Nephron progenitor cell (in vitro differentiated cells): Measurements from ENCODE around the gene KIAA1958.

Experiments
- DNase-seq: peaks from one replicate; pipeline ENCODE4 v3.0.0; 2021
- H3K27ac Mint-ChIP-seq: 2 replicates; pipeline ENCODE4 v1.8.0; 2021; ENCODE audit warnings: mild to moderate bottlenecking, moderate library complexity, mixed read lengths
- H3K27me3 Mint-ChIP-seq: 2 replicates; pipeline ENCODE4 v1.8.0; 2021; ENCODE audit warnings: mild to moderate bottlenecking, low read depth, mixed read lengths; ENCODE audit not compliant: poor library complexity
- H3K36me3 Mint-ChIP-seq: 2 replicates; pipeline ENCODE4 v1.8.0; 2021; ENCODE audit warnings: low read depth, mixed read lengths
- H3K4me1 Mint-ChIP-seq: 2 replicates; pipeline ENCODE4 v1.8.0; 2021; ENCODE audit warnings: mixed read lengths
- H3K4me3 Mint-ChIP-seq: 2 replicates; pipeline ENCODE4 v1.8.0; 2021; ENCODE audit warnings: mild to moderate bottlenecking, moderate library complexity, mixed read lengths
- H3K9me3 Mint-ChIP-seq: 2 replicates; pipeline ENCODE4 v1.8.0; 2021; ENCODE audit warnings: mild to moderate bottlenecking, moderate library complexity, mixed read lengths
- CTCF ChIP-seq: fragments of 200-600 bp; sonication (generic); IDR thresholded peaks from 2 replicates; pipeline ENCODE4 v1.5.0; 2021; ENCODE audit warnings: antibody characterized with exemption

KIAA1958 gene

DNA sequence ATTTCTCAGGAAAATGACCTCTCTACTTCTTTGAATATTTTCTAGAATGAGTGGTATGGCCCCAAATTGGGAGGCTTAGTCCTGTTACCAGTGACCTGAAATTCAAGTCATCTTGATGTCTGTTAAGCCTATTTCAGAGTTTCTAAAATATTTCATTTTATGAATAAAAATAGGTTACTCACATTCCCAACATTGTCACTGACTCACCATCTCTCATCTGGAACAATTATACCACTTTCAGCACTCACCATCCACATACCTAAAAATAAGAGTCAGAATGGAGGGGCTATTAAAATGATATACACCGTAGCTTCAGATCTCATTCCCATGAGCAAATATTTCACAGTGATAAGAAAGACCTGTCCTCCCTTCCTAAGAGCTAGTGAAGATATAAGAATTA lies 71.8 kb downstream of the KIAA1958 start:
- DNase-seq: no peak

GRCh38 chr9:112558978-112559377 lies 72.4 kb downstream of the KIAA1958 start:
- no peak for TF ChIP-seq CTCF
- H3K9me3 Mint-ChIP-seq: no peaks in the 10 kb centered on the region
- H3K27ac Mint-ChIP-seq: no peak overlapping the region
- H3K27me3 Mint-ChIP-seq: no peaks in the 10 kb centered on the region
- peaks cover 19% of the 10 kb centered on the region for H3K36me3 Mint-ChIP-seq
- no peak overlapping the region for H3K4me3 Mint-ChIP-seq
- no peaks in the 10 kb centered on the region for H3K4me1 Mint-ChIP-seq
- no peak for DNase-seq

More for the DNA sequence above, 71.8 kb downstream of the KIAA1958 start:
- no peak for TF ChIP-seq CTCF
- H3K9me3 Mint-ChIP-seq: no peaks in the 10 kb centered on the region
- no peak overlapping the region for H3K27ac Mint-ChIP-seq
- no peaks in the 10 kb centered on the region for H3K27me3 Mint-ChIP-seq
- H3K4me3 Mint-ChIP-seq: no peak overlapping the region
- H3K36me3 Mint-ChIP-seq: peaks cover 19% of the 10 kb centered on the region
- H3K4me1 Mint-ChIP-seq: no peaks in the 10 kb centered on the region

- no peaks in the 10 kb centered on the region for H3K4me1 Mint-ChIP-seq
- no peak overlapping the region for H3K4me3 Mint-ChIP-seq
- H3K27ac Mint-ChIP-seq: no peak overlapping the region
- H3K9me3 Mint-ChIP-seq: no peaks in the 10 kb centered on the region
- no peaks in the 10 kb centered on the region for H3K27me3 Mint-ChIP-seq
- no peak for TF ChIP-seq CTCF
- DNase-seq: no peak
- H3K36me3 Mint-ChIP-seq: peaks cover 16% of the 10 kb centered on the region
These were observed 73.2 kb downstream of the KIAA1958 start for GRCh38 chr9:112559629-112560413.

GRCh38 chr9:112562235-112562958 lies 75.8 kb downstream of the KIAA1958 start:
- Mint-ChIP-seq H3K4me3 (no peak overlapping the region), H3K4me1 (no peaks in the 10 kb centered on the region), H3K27ac (no peak overlapping the region), H3K9me3 (no peaks in the 10 kb centered on the region), H3K36me3 (peaks cover 4% of the 10 kb centered on the region), H3K27me3 (no peaks in the 10 kb centered on the region)
- no peak for DNase-seq
- TF ChIP-seq CTCF: no peak

GRCh38 chr9:112569186-112569585 lies 82.6 kb downstream of the KIAA1958 start:
- Mint-ChIP-seq H3K9me3 (no peaks in the 10 kb centered on the region), H3K4me1 (peaks cover 42% of the 10 kb centered on the region), H3K27ac (no peak overlapping the region), H3K27me3 (no peaks in the 10 kb centered on the region), H3K36me3 (peaks cover 19% of the 10 kb centered on the region), H3K4me3 (no peak overlapping the region)
- TF ChIP-seq CTCF: no peak
- no peak for DNase-seq
